Keratinocyte (primary cell): ENCODE measurements around the gene CCNI. TPM values are rescaled to one million over a fixed set of nuclear protein-coding genes. Genes with fewer than 3 reads are reported as not detected.

Experiments used
- DNase-seq: peaks from one replicate; pipeline ENCODE4 v3.0.0-alpha.2; 2011; ENCODE audit warnings: low read depth, missing footprints, low spot score
- FAIRE-seq: peaks from 2 replicates; lab custom pipeline; 2011; peaks lifted over from hg19 to GRCh38; lab: Jason Lieb, UNC
- H2AFZ ChIP-seq: 2 replicates; pipeline ENCODE4 v1.6.0; 2012; ENCODE audit warnings: low read length, control low read depth, inconsistent platforms; ENCODE audit not compliant: control insufficient read depth
- H3K27ac ChIP-seq: 2 replicates; pipeline ENCODE4 v1.5.1; 2011; ENCODE audit warnings: low read length; ENCODE audit not compliant: control insufficient read depth, insufficient read depth
- H3K27me3 ChIP-seq: 3 replicates; pipeline ENCODE4 v1.6.0; 2011; ENCODE audit warnings: low read length; ENCODE audit not compliant: control insufficient read depth, insufficient read depth; ENCODE audit errors: extremely low read depth
- H3K36me3 ChIP-seq, 2 experiments: 2 replicates in 1 of 2; 3 replicates in 1 of 2; pipeline ENCODE4 v1.5.1; 2011; ENCODE audit warnings: low read length in 2 of 2, mild to moderate bottlenecking in 1 of 2; ENCODE audit not compliant: control insufficient read depth in 2 of 2, insufficient read depth in 2 of 2; ENCODE audit errors: extremely low read depth in 1 of 2
- H3K4me1 ChIP-seq: 3 replicates; pipeline ENCODE4 v1.5.1; 2011; ENCODE audit warnings: low read length; ENCODE audit not compliant: control insufficient read depth, insufficient read depth; ENCODE audit errors: extremely low read depth
- H3K4me2 ChIP-seq: 3 replicates; pipeline ENCODE4 v1.6.0; 2011; ENCODE audit warnings: low read depth, low read length; ENCODE audit not compliant: control insufficient read depth, insufficient read depth; ENCODE audit errors: extremely low read depth
- H3K4me3 ChIP-seq, 3 experiments: fragments of 200-600 bp in 1 of 3; sonication (generic) in 1 of 3; 2 replicates in 2 of 3; 3 replicates in 1 of 3; pipeline ENCODE4 v1.5.1; 2011 to 2016; ENCODE audit warnings: low read length in 3 of 3, mild to moderate bottlenecking in 3 of 3, control low read depth in 2 of 3, inconsistent platforms in 1 of 3, low read depth in 1 of 3, mixed read lengths in 1 of 3, mixed run types in 1 of 3, moderate library complexity in 1 of 3; ENCODE audit not compliant: control insufficient read depth in 2 of 3, insufficient read depth in 2 of 3; ENCODE audit errors: extremely low read depth in 1 of 3
- H3K79me2 ChIP-seq: 2 replicates; pipeline ENCODE4 v1.6.0; 2012; ENCODE audit warnings: low read length; ENCODE audit not compliant: control insufficient read depth, insufficient read depth
- H3K9ac ChIP-seq: 3 replicates; pipeline ENCODE4 v1.6.0; 2011; ENCODE audit warnings: low read length; ENCODE audit not compliant: control insufficient read depth, insufficient read depth; ENCODE audit errors: extremely low read depth
- H3K9me1 ChIP-seq: 3 replicates; pipeline ENCODE4 v1.6.0; 2011; ENCODE audit warnings: low read length; ENCODE audit not compliant: control insufficient read depth, insufficient read depth; ENCODE audit errors: extremely low read depth
- H3K9me3 ChIP-seq: 2 replicates; pipeline ENCODE4 v1.5.1; 2012; ENCODE audit warnings: low read depth, low read length; ENCODE audit not compliant: control insufficient read depth
- H4K20me1 ChIP-seq: 3 replicates; pipeline ENCODE4 v1.6.0; 2011; ENCODE audit warnings: low read length; ENCODE audit not compliant: control insufficient read depth, insufficient read depth; ENCODE audit errors: extremely low read depth
- EZH2 ChIP-seq: IDR thresholded peaks from one replicate; pipeline ENCODE4 v1.6.1; 2012; ENCODE audit warnings: inconsistent platforms, mild to moderate bottlenecking, low read length, moderate library complexity
- dilution Hi-C: fragments of 300-500 bp; cut with MboI; formaldehyde crosslinking; loops from one replicate; pipeline ENCODE4 v1.7.0; 2020; ENCODE audit warnings: low sequenced_read_pairs; ENCODE audit not compliant: extremely low pct_ligation_motif_present
- polyA plus RNA-seq, 5 experiments: library from polyadenylated mRNA; depleted of rRNA in 3 of 5; stranded (reverse) in 3 of 5; stranded (forward) in 1 of 5; unstranded in 1 of 5; fragments of >200 nt; gene quantifications; 1 replicate in 1 of 5; 2 replicates in 3 of 5; 3 replicates in 1 of 5; pipeline versions ENCODE4 v1.2.1 to v1.2.3, GENCODE V29; 2011 to 2012; ENCODE audit warnings: missing spikeins in 2 of 5, low read depth in 1 of 5, low replicate concordance in 1 of 5
- TF ChIP-seq, protein P1 (sequence below), 3 experiments: IDR thresholded peaks in 1 of 3; conservative IDR thresholded peaks in 1 of 3; optimal IDR thresholded peaks in 1 of 3; 2 replicates in 2 of 3; 3 replicates in 1 of 3; pipeline versions ENCODE3 to v1.5.1; 2011; ENCODE audit warnings: low read length in 3 of 3, mild to moderate bottlenecking in 3 of 3, moderate library complexity in 2 of 3, control low read depth in 1 of 3, inconsistent platforms in 1 of 3; ENCODE audit not compliant: insufficient read depth in 2 of 3; ENCODE audit errors: extremely low read depth in 1 of 3

The CCNI gene
- polyA plus RNA-seq, 1 donor (not counting 4 experiments of a cell fraction or from before 2014, with no cell fraction given), result 150 TPM

DNA sequence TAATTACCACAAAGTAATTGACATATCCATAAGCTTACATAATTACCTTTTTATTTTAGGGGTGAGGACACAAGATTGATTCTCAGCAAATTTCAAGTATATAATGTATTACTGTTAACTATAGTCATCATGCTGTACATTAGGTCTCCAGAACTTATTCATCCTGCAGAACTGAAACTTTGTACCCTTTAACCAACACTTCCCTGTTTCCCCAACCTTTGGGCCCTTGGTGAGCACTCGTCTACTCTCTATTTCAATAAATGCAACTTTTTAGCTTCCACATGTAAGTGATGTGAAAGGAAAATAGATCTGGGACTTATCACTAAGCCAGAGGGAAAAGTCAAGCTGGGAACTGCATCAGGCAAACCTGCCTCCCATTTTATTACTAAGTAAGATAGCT, 47.6 kb upstream of the CCNI start:
- H3K4me2 ChIP-seq, result no peak overlapping the region
- no peak overlapping the region for H3K27ac ChIP-seq
- no peak for DNase-seq
- dilution Hi-C loops, result no loop called here
- H2AFZ ChIP-seq, result no peak overlapping the region
- H3K27me3 ChIP-seq, result no peaks in the 10 kb centered on the region
- H3K79me2 ChIP-seq, result no peaks in the 10 kb centered on the region
- H3K36me3 ChIP-seq, result no peaks in the 10 kb centered on the region
- no peaks in the 10 kb centered on the region for H3K9me1 ChIP-seq
- no peak for TF ChIP-seq EZH2
- peaks cover 7% of the 10 kb centered on the region for H3K4me1 ChIP-seq
- no peak overlapping the region for H3K4me3 ChIP-seq
- no peak for FAIRE-seq
- no peaks in the 10 kb centered on the region for H4K20me1 ChIP-seq
- H3K9me3 ChIP-seq, result no peaks in the 10 kb centered on the region
- H3K9ac ChIP-seq, result no peak overlapping the region

DNA sequence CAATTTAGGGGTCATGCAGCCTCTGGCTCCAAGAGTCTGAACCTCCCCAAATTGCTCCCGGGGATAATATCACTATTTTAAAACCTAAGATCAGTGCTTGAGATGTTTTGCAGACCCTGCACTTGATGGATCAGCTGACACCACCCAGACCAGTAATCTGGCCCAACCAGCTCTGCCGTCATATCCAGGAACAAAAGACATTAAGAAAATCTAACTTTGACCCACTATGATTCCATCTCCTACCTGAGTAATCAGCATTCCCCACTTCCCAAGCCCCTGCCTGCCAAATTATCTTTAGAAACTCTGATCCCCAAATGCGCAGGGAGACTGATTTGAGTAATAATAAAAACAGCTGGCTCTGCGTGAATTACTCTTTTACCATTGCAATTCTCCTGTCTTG, 46.9 kb upstream of the CCNI start:
- DNase-seq (no peak), FAIRE-seq (no peak)
- H3K9me3 ChIP-seq, result no peaks in the 10 kb centered on the region
- H3K4me2 ChIP-seq, result no peak overlapping the region
- dilution Hi-C loops, result no loop called here
- H3K4me1 ChIP-seq, result peaks cover 7% of the 10 kb centered on the region
- TF ChIP-seq, protein P1, sequence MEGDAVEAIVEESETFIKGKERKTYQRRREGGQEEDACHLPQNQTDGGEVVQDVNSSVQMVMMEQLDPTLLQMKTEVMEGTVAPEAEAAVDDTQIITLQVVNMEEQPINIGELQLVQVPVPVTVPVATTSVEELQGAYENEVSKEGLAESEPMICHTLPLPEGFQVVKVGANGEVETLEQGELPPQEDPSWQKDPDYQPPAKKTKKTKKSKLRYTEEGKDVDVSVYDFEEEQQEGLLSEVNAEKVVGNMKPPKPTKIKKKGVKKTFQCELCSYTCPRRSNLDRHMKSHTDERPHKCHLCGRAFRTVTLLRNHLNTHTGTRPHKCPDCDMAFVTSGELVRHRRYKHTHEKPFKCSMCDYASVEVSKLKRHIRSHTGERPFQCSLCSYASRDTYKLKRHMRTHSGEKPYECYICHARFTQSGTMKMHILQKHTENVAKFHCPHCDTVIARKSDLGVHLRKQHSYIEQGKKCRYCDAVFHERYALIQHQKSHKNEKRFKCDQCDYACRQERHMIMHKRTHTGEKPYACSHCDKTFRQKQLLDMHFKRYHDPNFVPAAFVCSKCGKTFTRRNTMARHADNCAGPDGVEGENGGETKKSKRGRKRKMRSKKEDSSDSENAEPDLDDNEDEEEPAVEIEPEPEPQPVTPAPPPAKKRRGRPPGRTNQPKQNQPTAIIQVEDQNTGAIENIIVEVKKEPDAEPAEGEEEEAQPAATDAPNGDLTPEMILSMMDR (optimal IDR thresholded peaks at IDR 0.05 in 1 of 3, IDR thresholded peaks at IDR 0.05 in 1 of 3, conservative IDR thresholded peaks at IDR 0.05 in 1 of 3; ENCODE audit: extremely low read depth in 1 of 3, insufficient read depth in 2 of 3, low read length in 3 of 3), result no peak
- TF ChIP-seq EZH2, result no peak
- no peaks in the 10 kb centered on the region for H3K36me3 ChIP-seq
- no peak overlapping the region for H3K27ac ChIP-seq
- H3K79me2 ChIP-seq, result no peaks in the 10 kb centered on the region
- H3K27me3 ChIP-seq, result no peaks in the 10 kb centered on the region
- H4K20me1 ChIP-seq, result no peaks in the 10 kb centered on the region
- H2AFZ ChIP-seq, result no peak overlapping the region
- H3K4me3 ChIP-seq, result no peak overlapping the region
- H3K9ac ChIP-seq, result no peak overlapping the region
- no peaks in the 10 kb centered on the region for H3K9me1 ChIP-seq

DNA sequence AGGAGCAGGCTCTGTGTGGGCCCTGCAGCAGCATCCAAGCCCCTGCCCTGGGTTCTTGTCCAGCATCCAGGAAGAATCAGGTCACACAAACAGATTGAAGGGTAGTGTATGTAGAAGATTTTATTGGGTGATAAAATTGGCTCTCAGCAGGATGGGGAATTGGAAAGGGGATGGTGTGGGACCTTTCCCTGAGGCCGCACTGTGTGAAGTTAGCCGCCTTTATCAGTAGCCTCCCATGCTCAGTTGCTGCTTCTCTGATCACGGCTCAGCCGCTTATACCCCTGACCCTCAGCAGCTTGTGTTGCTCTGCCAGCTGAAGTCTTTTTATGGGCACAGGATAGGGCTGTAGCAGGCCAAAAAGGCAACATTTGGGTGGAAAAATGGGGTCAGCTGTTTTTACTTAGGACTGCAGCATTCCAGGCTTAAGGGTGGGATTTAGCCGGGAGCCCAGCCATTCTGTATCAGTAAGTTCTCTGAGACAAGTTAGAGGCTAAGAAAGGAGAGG, 46.0 kb upstream of the CCNI start:
- no peak overlapping the region for H3K9ac ChIP-seq
- no peak overlapping the region for H2AFZ ChIP-seq
- no peak overlapping the region for H3K4me3 ChIP-seq
- no peaks in the 10 kb centered on the region for H3K9me3 ChIP-seq
- no peaks in the 10 kb centered on the region for H4K20me1 ChIP-seq
- no peaks in the 10 kb centered on the region for H3K27me3 ChIP-seq
- TF ChIP-seq, protein P1 (optimal IDR thresholded peaks at IDR 0.05 in 1 of 3, IDR thresholded peaks at IDR 0.05 in 1 of 3, conservative IDR thresholded peaks at IDR 0.05 in 1 of 3; ENCODE audit: extremely low read depth in 1 of 3, insufficient read depth in 2 of 3, low read length in 3 of 3), result no peak
- TF ChIP-seq EZH2, result no peak
- no peak overlapping the region for H3K4me2 ChIP-seq
- dilution Hi-C loops, result no loop called here
- no peak overlapping the region for H3K27ac ChIP-seq
- no peak for FAIRE-seq
- DNase-seq, result no peak
- H3K9me1 ChIP-seq, result no peaks in the 10 kb centered on the region
- peaks cover 7% of the 10 kb centered on the region for H3K4me1 ChIP-seq
- no peaks in the 10 kb centered on the region for H3K79me2 ChIP-seq
- H3K36me3 ChIP-seq, result no peaks in the 10 kb centered on the region
